Stimulated activated effector memory CD8-positive, alpha-beta T cell treated with anti-CD3 and anti-CD28 coated beads, Interleukin-12 subunit alpha, Interleukin-12 subunit beta, amount 100 ng/mL, for 72 hours (primary cell): ENCODE data around the gene YDJC.
"Not testable (repeated sequence)": the region's sequence is repeated elsewhere in the genome, so short reads cannot be mapped to it uniquely, and the experiment has no call there.

Source experiments
- ATAC-seq: fragments of 150-1000 bp; cut with Tn5 transposase; 2 replicates; pipeline ENCODE4 v1.10.0; 2021
- DNase-seq, 2 donors: peaks; one replicate each; pipeline ENCODE4 v3.0.0; 2021 to 2022; ENCODE audit warnings: low spot score in 2 of 2
- H3K27ac Mint-ChIP-seq: one replicate; pipeline ENCODE4 v1.8.0; 2022; ENCODE audit warnings: mild to moderate bottlenecking, mixed read lengths
- H3K36me3 Mint-ChIP-seq: one replicate; pipeline ENCODE4 v1.8.0; 2022; ENCODE audit warnings: mild to moderate bottlenecking, mixed read lengths
- H3K4me1 Mint-ChIP-seq: one replicate; pipeline ENCODE4 v1.8.0; 2022; ENCODE audit warnings: mixed read lengths
- H3K4me3 Mint-ChIP-seq: one replicate; pipeline ENCODE4 v1.8.0; 2022; ENCODE audit warnings: mild to moderate bottlenecking, mixed read lengths
- H3K9me3 Mint-ChIP-seq: one replicate; pipeline ENCODE4 v1.8.0; 2022; ENCODE audit warnings: mixed read lengths

YDJC gene

GRCh38 chr22:21590809-21591641 is 38.8 kb downstream of the YDJC start:
- Mint-ChIP-seq H3K4me1 (peaks cover 67% of the 10 kb centered on the region), H3K4me3 (no peak overlapping the region), H3K9me3 (no peaks in the 10 kb centered on the region), H3K27ac (peak overlapping the region; percentile 74), H3K36me3 (peaks cover 61% of the 10 kb centered on the region)
- ATAC-seq (no peak), DNase-seq (no peak)

GRCh38 chr22:21589396-21589795 is 40.4 kb downstream of the YDJC start:
- ATAC-seq: no peak
- Mint-ChIP-seq H3K4me1 (peaks cover 62% of the 10 kb centered on the region), H3K27ac (no peak overlapping the region), H3K9me3 (no peaks in the 10 kb centered on the region), H3K36me3 (peaks cover 61% of the 10 kb centered on the region), H3K4me3 (no peak overlapping the region)
- no peak for DNase-seq

GRCh38 chr22:21587803-21588611 is 41.8 kb downstream of the YDJC start:
- Mint-ChIP-seq H3K4me3 (peak overlapping the region; percentile 33), H3K9me3 (no peaks in the 10 kb centered on the region), H3K27ac (peak overlapping the region; percentile 63), H3K4me1 (peaks cover 56% of the 10 kb centered on the region), H3K36me3 (peaks cover 56% of the 10 kb centered on the region)
- DNase-seq (peak; percentile 37 to 75), ATAC-seq (peak; percentile 98)

GRCh38 chr22:21585389-21585788 is 44.4 kb downstream of the YDJC start:
- peaks cover 45% of the 10 kb centered on the region for H3K4me1 Mint-ChIP-seq
- H3K4me3 Mint-ChIP-seq: no peak overlapping the region
- no peak for ATAC-seq
- peaks cover 41% of the 10 kb centered on the region for H3K36me3 Mint-ChIP-seq
- no peak for DNase-seq
- H3K9me3 Mint-ChIP-seq: no peaks in the 10 kb centered on the region
- no peak overlapping the region for H3K27ac Mint-ChIP-seq

- DNase-seq (no peak), ATAC-seq (no peak)
- Mint-ChIP-seq H3K36me3 (peaks cover 43% of the 10 kb centered on the region), H3K4me3 (no peak overlapping the region), H3K4me1 (peaks cover 54% of the 10 kb centered on the region), H3K27ac (peak overlapping the region; percentile 81), H3K9me3 (no peaks in the 10 kb centered on the region)
Measured at GRCh38 chr22:21582801-21583740, 46.8 kb downstream of the YDJC start.

- not testable (repeated sequence) for ATAC-seq, H3K9me3 Mint-ChIP-seq, H3K4me3 Mint-ChIP-seq, DNase-seq, H3K27ac Mint-ChIP-seq
- peaks cover 57% of the 10 kb centered on the region for H3K36me3 Mint-ChIP-seq
- H3K4me1 Mint-ChIP-seq: peaks cover 58% of the 10 kb centered on the region
Measured at GRCh38 chr22:21581009-21581713, 48.7 kb downstream of the YDJC start.

- H3K36me3 Mint-ChIP-seq: peaks cover 58% of the 10 kb centered on the region
- peak overlapping the region; percentile 37 for H3K27ac Mint-ChIP-seq
- peaks cover 55% of the 10 kb centered on the region for H3K4me1 Mint-ChIP-seq
- not testable (repeated sequence) for H3K9me3 Mint-ChIP-seq, ATAC-seq, DNase-seq, H3K4me3 Mint-ChIP-seq
Measured at GRCh38 chr22:21580623-21581007, 49.2 kb downstream of the YDJC start.

GRCh38 chr22:21579474-21579851 is 50.4 kb downstream of the YDJC start:
- no peak for ATAC-seq
- H3K4me1 Mint-ChIP-seq: peaks cover 50% of the 10 kb centered on the region
- no peak for DNase-seq
- no peak overlapping the region for H3K4me3 Mint-ChIP-seq
- H3K36me3 Mint-ChIP-seq: peaks cover 47% of the 10 kb centered on the region
- no peaks in the 10 kb centered on the region for H3K9me3 Mint-ChIP-seq
- H3K27ac Mint-ChIP-seq: no peak overlapping the region
